Neural cell (in vitro differentiated cells): Measurements from ENCODE around the gene ZC3H8. TPM values are rescaled to one million over a fixed set of nuclear protein-coding genes. Genes with fewer than 3 reads are reported as not detected.

Experiments used
- H2AFZ ChIP-seq: fragments of 200-600, 300-800 bp; sonication (generic), shearing (Covaris generic); 2 replicates; pipeline ENCODE4 v1.6.0; 2014; ENCODE audit warnings: low read depth, mild to moderate bottlenecking, antibody characterized with exemption, low read length, moderate library complexity
- H3F3A ChIP-seq: fragments of 200-600 bp; shearing (Covaris generic); 2 replicates; pipeline ENCODE4 v1.6.1; 2016; ENCODE audit warnings: mild to moderate bottlenecking, moderate library complexity, mixed read lengths, antibody characterized with exemption, low read length; ENCODE audit not compliant: insufficient read depth, poor library complexity, severe bottlenecking
- H3K27ac ChIP-seq: fragments of 200-600, 300-800 bp; sonication (generic), shearing (Covaris generic); 2 replicates; pipeline ENCODE4 v1.5.1; 2014; ENCODE audit warnings: mild to moderate bottlenecking, low read length, moderate library complexity
- H3K27me3 ChIP-seq: fragments of 300-800, 200-600 bp; sonication (generic), shearing (Covaris generic); 2 replicates; pipeline ENCODE4 v1.6.0; 2014; ENCODE audit warnings: mild to moderate bottlenecking, low read depth, low read length, moderate library complexity; ENCODE audit not compliant: insufficient read depth
- H3K36me3 ChIP-seq: fragments of 300-800, 200-600 bp; sonication (generic), shearing (Covaris generic); 2 replicates; pipeline ENCODE4 v1.5.1; 2014; ENCODE audit warnings: mild to moderate bottlenecking, antibody characterized with exemption, low read length, moderate library complexity; ENCODE audit not compliant: insufficient read depth
- H3K4me2 ChIP-seq: fragments of 300-800, 200-600 bp; sonication (generic), shearing (Covaris generic); 2 replicates; pipeline ENCODE4 v1.6.0; 2014; ENCODE audit warnings: mild to moderate bottlenecking, low read length
- H3K4me3 ChIP-seq: fragments of 300-800, 200-600 bp; sonication (generic), shearing (Covaris generic); 2 replicates; pipeline ENCODE4 v1.5.1; 2014; ENCODE audit warnings: mild to moderate bottlenecking, low read length, moderate library complexity
- H3K79me2 ChIP-seq: fragments of 200-600 bp; shearing (Covaris generic); replicated peaks from 2 replicates; pipeline ENCODE4 v1.6.0; 2014; ENCODE audit warnings: mild to moderate bottlenecking, low read length, moderate library complexity; ENCODE audit not compliant: insufficient read depth
- H3K9ac ChIP-seq: fragments of 300-800, 200-600 bp; sonication (generic), shearing (Covaris generic); 2 replicates; pipeline ENCODE4 v1.6.1; 2016; ENCODE audit warnings: mild to moderate bottlenecking, low read length, mixed read lengths
- H3K9me2 ChIP-seq: fragments of 200-600 bp; shearing (Covaris generic); 2 replicates; pipeline ENCODE4 v1.6.1; 2016; ENCODE audit warnings: mild to moderate bottlenecking, low read length, mixed read lengths; ENCODE audit not compliant: insufficient read depth
- H3K9me3 ChIP-seq: fragments of 200-600, 300-800 bp; sonication (generic), shearing (Covaris generic); 2 replicates; pipeline ENCODE4 v1.6.1; 2016; ENCODE audit warnings: mild to moderate bottlenecking, mixed run types, low read length, moderate library complexity, mixed read lengths
- H4K20me1 ChIP-seq: fragments of 200-600 bp; shearing (Covaris generic); 2 replicates; pipeline ENCODE4 v1.6.1; 2016; ENCODE audit warnings: mild to moderate bottlenecking, mixed run types; ENCODE audit not compliant: insufficient read depth
- EP300 ChIP-seq: fragments of 450-650 bp; conservative IDR thresholded peaks from 2 replicates; pipeline ENCODE4 v1.6.1; 2014; ENCODE audit warnings: antibody characterized with exemption, mild to moderate bottlenecking, moderate library complexity; ENCODE audit not compliant: poor library complexity, severe bottlenecking
- EZH2 ChIP-seq: fragments of 200-600, 300-800 bp; shearing (Covaris generic), sonication (generic); IDR thresholded peaks from 2 replicates; pipeline ENCODE4 v1.6.1; 2014; ENCODE audit warnings: antibody characterized with exemption, low read length, borderline replicate concordance, mild to moderate bottlenecking; ENCODE audit not compliant: insufficient read depth, poor library complexity, severe bottlenecking
- MXI1 ChIP-seq: fragments of 450-650 bp; conservative IDR thresholded peaks from 2 replicates; pipeline ENCODE4 v1.6.1; 2014; ENCODE audit warnings: antibody characterized with exemption, mild to moderate bottlenecking; ENCODE audit not compliant: poor library complexity, severe bottlenecking
- POLR2AphosphoS5 ChIP-seq: IDR thresholded peaks from 2 replicates; pipeline ENCODE4 v1.6.1; 2012
- RAD21 ChIP-seq: fragments of 450-650 bp; conservative IDR thresholded peaks from 2 replicates; pipeline ENCODE4 v1.6.1; 2014; ENCODE audit warnings: antibody characterized with exemption, mild to moderate bottlenecking, moderate library complexity
- SMC3 ChIP-seq: fragments of 450-650 bp; conservative IDR thresholded peaks from 2 replicates; pipeline ENCODE4 v1.6.1; 2014; ENCODE audit warnings: antibody characterized with exemption, mild to moderate bottlenecking, moderate library complexity; ENCODE audit not compliant: poor library complexity
- TAF1 ChIP-seq: IDR thresholded peaks from 2 replicates; pipeline ENCODE4 v1.6.1; 2012; ENCODE audit warnings: low read depth
- polyA plus RNA-seq: library from polyadenylated mRNA; depleted of rRNA; stranded (reverse); fragments of >200 nt; gene quantifications from 2 replicates; pipeline ENCODE4 v1.2.3, GENCODE V29; 2014
- TF ChIP-seq, protein P1 (sequence below): fragments of 450-650 bp; IDR thresholded peaks from 2 replicates; pipeline ENCODE4 v1.5.1; 2014; ENCODE audit warnings: antibody characterized with exemption, mild to moderate bottlenecking, moderate library complexity; ENCODE audit not compliant: poor library complexity, severe bottlenecking
- TF ChIP-seq, protein P2 (sequence below): IDR thresholded peaks from 2 replicates; pipeline ENCODE4 v1.6.1; 2012; ENCODE audit warnings: borderline replicate concordance

The ZC3H8 gene
- polyA plus RNA-seq, 1 donor from 2014 or later = 26.5 TPM

DNA sequence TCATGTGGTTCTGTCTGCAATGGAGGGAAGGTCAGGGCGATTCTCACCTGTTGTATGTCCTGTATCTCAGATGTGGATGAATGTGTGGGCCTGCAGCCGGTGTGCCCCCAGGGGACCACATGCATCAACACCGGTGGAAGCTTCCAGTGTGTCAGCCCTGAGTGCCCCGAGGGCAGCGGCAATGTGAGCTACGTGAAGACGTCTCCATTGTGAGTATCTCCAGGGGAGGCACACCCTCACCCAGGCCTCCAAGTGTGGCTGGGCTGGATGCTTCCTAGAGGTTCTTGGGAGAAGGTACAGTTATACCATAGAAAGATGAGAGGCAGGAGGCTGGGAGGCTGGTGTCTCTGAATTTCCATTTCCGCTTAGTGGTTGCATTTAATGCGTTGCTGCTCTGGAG is 69.7 kb downstream of the ZC3H8 start:
- Histone ChIP-seq H3K27ac (no peak overlapping the region), H3F3A (no peaks in the 10 kb centered on the region), H3K27me3 (no peaks in the 10 kb centered on the region), H4K20me1 (no peaks in the 10 kb centered on the region), H2AFZ (no peak overlapping the region), H3K36me3 (no peaks in the 10 kb centered on the region), H3K4me3 (no peak overlapping the region), H3K9ac (no peak overlapping the region), H3K9me3 (no peaks in the 10 kb centered on the region), H3K9me2 (no peaks in the 10 kb centered on the region), H3K4me2 (no peak overlapping the region), H3K79me2 (no peaks in the 10 kb centered on the region)
- TF ChIP-seq RAD21 (no peak), EP300 (no peak), EZH2 (no peak), MXI1 (no peak), SMC3 (no peak), POLR2AphosphoS5 (no peak), TAF1 (no peak)
- TF ChIP-seq, protein P1, sequence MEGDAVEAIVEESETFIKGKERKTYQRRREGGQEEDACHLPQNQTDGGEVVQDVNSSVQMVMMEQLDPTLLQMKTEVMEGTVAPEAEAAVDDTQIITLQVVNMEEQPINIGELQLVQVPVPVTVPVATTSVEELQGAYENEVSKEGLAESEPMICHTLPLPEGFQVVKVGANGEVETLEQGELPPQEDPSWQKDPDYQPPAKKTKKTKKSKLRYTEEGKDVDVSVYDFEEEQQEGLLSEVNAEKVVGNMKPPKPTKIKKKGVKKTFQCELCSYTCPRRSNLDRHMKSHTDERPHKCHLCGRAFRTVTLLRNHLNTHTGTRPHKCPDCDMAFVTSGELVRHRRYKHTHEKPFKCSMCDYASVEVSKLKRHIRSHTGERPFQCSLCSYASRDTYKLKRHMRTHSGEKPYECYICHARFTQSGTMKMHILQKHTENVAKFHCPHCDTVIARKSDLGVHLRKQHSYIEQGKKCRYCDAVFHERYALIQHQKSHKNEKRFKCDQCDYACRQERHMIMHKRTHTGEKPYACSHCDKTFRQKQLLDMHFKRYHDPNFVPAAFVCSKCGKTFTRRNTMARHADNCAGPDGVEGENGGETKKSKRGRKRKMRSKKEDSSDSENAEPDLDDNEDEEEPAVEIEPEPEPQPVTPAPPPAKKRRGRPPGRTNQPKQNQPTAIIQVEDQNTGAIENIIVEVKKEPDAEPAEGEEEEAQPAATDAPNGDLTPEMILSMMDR = no peak
- TF ChIP-seq, protein P2, sequence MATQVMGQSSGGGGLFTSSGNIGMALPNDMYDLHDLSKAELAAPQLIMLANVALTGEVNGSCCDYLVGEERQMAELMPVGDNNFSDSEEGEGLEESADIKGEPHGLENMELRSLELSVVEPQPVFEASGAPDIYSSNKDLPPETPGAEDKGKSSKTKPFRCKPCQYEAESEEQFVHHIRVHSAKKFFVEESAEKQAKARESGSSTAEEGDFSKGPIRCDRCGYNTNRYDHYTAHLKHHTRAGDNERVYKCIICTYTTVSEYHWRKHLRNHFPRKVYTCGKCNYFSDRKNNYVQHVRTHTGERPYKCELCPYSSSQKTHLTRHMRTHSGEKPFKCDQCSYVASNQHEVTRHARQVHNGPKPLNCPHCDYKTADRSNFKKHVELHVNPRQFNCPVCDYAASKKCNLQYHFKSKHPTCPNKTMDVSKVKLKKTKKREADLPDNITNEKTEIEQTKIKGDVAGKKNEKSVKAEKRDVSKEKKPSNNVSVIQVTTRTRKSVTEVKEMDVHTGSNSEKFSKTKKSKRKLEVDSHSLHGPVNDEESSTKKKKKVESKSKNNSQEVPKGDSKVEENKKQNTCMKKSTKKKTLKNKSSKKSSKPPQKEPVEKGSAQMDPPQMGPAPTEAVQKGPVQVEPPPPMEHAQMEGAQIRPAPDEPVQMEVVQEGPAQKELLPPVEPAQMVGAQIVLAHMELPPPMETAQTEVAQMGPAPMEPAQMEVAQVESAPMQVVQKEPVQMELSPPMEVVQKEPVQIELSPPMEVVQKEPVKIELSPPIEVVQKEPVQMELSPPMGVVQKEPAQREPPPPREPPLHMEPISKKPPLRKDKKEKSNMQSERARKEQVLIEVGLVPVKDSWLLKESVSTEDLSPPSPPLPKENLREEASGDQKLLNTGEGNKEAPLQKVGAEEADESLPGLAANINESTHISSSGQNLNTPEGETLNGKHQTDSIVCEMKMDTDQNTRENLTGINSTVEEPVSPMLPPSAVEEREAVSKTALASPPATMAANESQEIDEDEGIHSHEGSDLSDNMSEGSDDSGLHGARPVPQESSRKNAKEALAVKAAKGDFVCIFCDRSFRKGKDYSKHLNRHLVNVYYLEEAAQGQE = no peak

DNA sequence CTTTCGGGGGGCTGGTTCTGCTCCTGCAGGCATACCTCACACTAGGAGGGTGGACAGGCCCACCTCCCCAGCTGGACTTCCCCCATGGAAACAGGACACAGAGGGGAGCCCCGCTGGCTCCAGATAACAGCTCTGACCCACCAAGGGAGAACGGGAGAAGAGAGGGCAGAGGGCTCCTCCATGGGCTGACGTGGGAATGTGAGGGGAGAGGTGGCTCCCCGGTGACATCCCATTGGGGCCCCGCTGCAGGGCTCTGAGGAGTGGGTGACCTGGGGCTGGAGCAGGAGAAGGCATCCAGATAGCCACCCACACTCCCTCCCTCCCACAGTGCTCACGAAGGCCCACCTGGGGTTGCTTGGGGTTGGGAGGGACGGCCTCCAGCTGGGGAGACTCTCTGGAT is 70.7 kb downstream of the ZC3H8 start:
- H3K9me2 ChIP-seq = no peaks in the 10 kb centered on the region
- TF ChIP-seq SMC3 (no peak), POLR2AphosphoS5 (no peak)

DNA sequence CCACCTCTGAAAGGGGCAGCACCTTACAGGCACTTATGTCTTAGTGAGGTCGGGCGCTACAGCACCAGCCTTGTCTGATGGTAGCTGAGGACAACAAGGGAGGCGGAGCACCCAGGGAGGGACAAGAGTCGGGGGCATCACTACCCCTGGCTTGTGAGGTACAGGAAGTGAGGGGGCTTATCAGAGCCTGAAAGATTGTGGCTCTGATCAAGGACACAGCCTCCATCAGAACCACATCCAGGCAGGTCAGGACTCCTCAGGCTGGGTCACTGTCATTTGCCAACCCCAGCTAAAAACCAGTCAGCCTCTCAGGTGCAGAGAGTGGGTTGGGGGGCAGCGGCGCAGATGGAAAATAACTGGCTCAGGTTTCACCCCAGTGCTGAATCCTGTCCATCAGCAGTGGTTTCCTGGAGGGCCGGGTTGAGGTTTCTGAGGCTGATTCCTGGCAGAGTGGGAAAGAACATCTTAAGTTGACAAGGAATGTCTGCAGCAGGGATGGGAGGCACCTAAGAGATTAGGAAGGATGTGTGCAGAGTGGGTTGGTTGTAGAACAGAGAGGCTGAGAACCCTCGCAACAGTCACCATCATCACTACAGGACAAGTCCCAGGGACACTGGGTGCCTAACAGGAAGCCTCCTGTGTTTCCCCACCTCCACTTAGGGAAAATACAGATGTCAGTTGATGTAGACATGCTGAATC is 71.4 kb downstream of the ZC3H8 start:
- Histone ChIP-seq H3F3A (no peaks in the 10 kb centered on the region), H3K9me3 (peaks cover 3% of the 10 kb centered on the region), H3K4me2 (no peak overlapping the region), H2AFZ (no peak overlapping the region), H3K79me2 (no peaks in the 10 kb centered on the region), H3K9ac (no peak overlapping the region), H3K4me3 (no peak overlapping the region), H3K27ac (no peak overlapping the region), H3K36me3 (no peaks in the 10 kb centered on the region), H3K27me3 (no peaks in the 10 kb centered on the region), H4K20me1 (no peaks in the 10 kb centered on the region), H3K9me2 (no peaks in the 10 kb centered on the region)
- no peak for TF ChIP-seq POLR2AphosphoS5
- TF ChIP-seq RAD21 = no peak
- TF ChIP-seq SMC3 = no peak
- no peak for TF ChIP-seq TAF1
- TF ChIP-seq EP300 = no peak
- no peak for TF ChIP-seq MXI1
- TF ChIP-seq EZH2 = no peak
- TF ChIP-seq, protein P1 = no peak
- TF ChIP-seq, protein P2 = no peak

More for the DNA sequence above, 70.7 kb downstream of the ZC3H8 start:
- H3K36me3 ChIP-seq = no peaks in the 10 kb centered on the region
- no peak overlapping the region for H3K4me3 ChIP-seq
- no peak overlapping the region for H2AFZ ChIP-seq
- H3K79me2 ChIP-seq = no peaks in the 10 kb centered on the region
- H3K9ac ChIP-seq = no peak overlapping the region
- H3K27me3 ChIP-seq = no peaks in the 10 kb centered on the region
- no peak overlapping the region for H3K27ac ChIP-seq
- no peaks in the 10 kb centered on the region for H4K20me1 ChIP-seq
- no peak overlapping the region for H3K4me2 ChIP-seq
- H3F3A ChIP-seq = no peaks in the 10 kb centered on the region
- peaks cover 3% of the 10 kb centered on the region for H3K9me3 ChIP-seq
